Endothelial cell of umbilical vein (primary cell): Measurements from ENCODE around the gene CTSE.
"Not testable (repeated sequence)": the region's sequence is repeated elsewhere in the genome, so short reads cannot be mapped to it uniquely, and the experiment has no call there.

ENCODE experiments used
- CTCF ChIP-seq, 2 donors: IDR thresholded peaks; 1 replicate in 1 of 2; 2 replicates in 1 of 2; pipeline ENCODE4 v1.5.1; 2011; ENCODE audit warnings: low read length in 2 of 2, mild to moderate bottlenecking in 2 of 2, moderate library complexity in 2 of 2, control low read depth in 1 of 2, inconsistent platforms in 1 of 2, low read depth in 1 of 2; ENCODE audit not compliant: insufficient read depth in 1 of 2; ENCODE audit errors: extremely low read depth in 1 of 2
- EZH2 ChIP-seq: IDR thresholded peaks from 2 replicates; pipeline ENCODE4 v1.6.1; 2012; ENCODE audit warnings: borderline replicate concordance, low read depth, mild to moderate bottlenecking, moderate library complexity, low read length, inconsistent platforms; ENCODE audit not compliant: severe bottlenecking
- JUN ChIP-seq: IDR thresholded peaks from 2 replicates; pipeline ENCODE4 v1.6.1; 2011; ENCODE audit warnings: borderline replicate concordance, low read depth; ENCODE audit not compliant: insufficient read length, insufficient read depth
- MYC ChIP-seq: IDR thresholded peaks from one replicate; pipeline ENCODE4 v1.6.1; 2011; ENCODE audit warnings: mild to moderate bottlenecking, low read depth, low read length
- POLR2A ChIP-seq: IDR thresholded peaks from 2 replicates; pipeline ENCODE4 v1.6.1; 2012; ENCODE audit warnings: low read depth, mild to moderate bottlenecking, control low read depth, low read length
- POLR2AphosphoS5 ChIP-seq: IDR thresholded peaks from 2 replicates; pipeline ENCODE4 v1.6.1; 2012; ENCODE audit warnings: low read depth, mild to moderate bottlenecking, control low read depth, low read length, moderate library complexity; ENCODE audit not compliant: insufficient read depth
- TF ChIP-seq, protein P1 (sequence below): IDR thresholded peaks from 2 replicates; pipeline ENCODE4 v1.6.1; 2011; ENCODE audit not compliant: insufficient read depth, insufficient read length

DNA sequence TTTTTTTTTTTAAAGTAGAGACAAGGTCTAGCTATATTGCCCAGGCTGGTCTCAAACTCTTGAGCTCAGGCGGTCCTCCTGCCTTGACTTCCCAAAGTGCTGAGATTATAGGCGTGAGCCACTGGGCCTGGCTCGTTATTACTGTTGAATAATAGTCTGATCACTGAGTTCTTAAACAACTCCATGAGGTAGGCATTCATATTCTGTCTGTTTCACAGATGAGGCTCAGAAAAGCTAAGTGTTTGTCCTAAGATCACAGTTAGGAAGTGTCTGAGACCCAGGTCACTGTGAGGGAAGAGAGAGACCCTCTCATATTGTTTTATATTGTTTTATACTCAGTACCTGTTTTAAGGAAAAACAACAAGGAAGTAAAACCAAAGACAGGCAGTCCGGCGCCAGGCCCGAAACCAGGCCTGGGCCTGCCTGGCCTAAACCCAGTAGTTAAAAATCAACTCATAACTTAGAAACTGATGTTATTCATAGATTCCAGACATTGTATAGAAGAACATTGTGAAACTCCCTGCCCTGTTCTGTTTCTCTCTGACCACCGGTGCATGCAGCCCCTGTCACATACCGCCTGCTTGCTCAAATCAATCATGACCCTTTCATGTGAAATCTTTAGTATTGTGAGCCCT lies 28.7 kb upstream of the CTSE start:
- TF ChIP-seq CTCF (IDR thresholded peaks at IDR 0.05; ENCODE audit: extremely low read depth in 1 of 2, insufficient read depth in 1 of 2, low read depth in 1 of 2, low read length in 2 of 2); MYC; POLR2AphosphoS5; JUN; POLR2A; EZH2: not testable (repeated sequence)
- TF ChIP-seq, protein P1, sequence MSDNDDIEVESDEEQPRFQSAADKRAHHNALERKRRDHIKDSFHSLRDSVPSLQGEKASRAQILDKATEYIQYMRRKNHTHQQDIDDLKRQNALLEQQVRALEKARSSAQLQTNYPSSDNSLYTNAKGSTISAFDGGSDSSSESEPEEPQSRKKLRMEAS = not testable (repeated sequence)
